PFSK-1 (cell line): Measurements from ENCODE around the gene KRIT1.

ENCODE experiments used
- FOXP2 ChIP-seq: optimal IDR thresholded peaks from 2 replicates; pipeline ENCODE3; 2011; ENCODE audit warnings: borderline replicate concordance, control low read depth, inconsistent platforms; ENCODE audit not compliant: insufficient read depth; ENCODE audit errors: extremely low read length, extremely low read depth
- POLR2AphosphoS5 ChIP-seq: IDR thresholded peaks from 2 replicates; pipeline ENCODE4 v1.6.1; 2012; ENCODE audit warnings: low read depth, mild to moderate bottlenecking, control low read depth, low read length, moderate library complexity
- REST ChIP-seq, 2 experiments: IDR thresholded peaks; 2 replicates each; pipeline versions ENCODE4 v1.6.1 to v1.8.0; 2011 to 2012; ENCODE audit warnings: low read depth in 2 of 2, low read length in 2 of 2, control low read depth in 1 of 2, inconsistent platforms in 1 of 2, mild to moderate bottlenecking in 1 of 2, moderate library complexity in 1 of 2; ENCODE audit not compliant: insufficient read depth in 1 of 2
- SIN3A ChIP-seq: IDR thresholded peaks from 2 replicates; pipeline ENCODE4 v1.6.1; 2012; ENCODE audit warnings: mild to moderate bottlenecking, low read length, moderate library complexity, borderline replicate concordance; ENCODE audit not compliant: insufficient read depth
- TAF1 ChIP-seq: IDR thresholded peaks from 2 replicates; pipeline ENCODE4 v1.6.1; 2012; ENCODE audit warnings: low read length, control low read depth, borderline replicate concordance; ENCODE audit not compliant: insufficient read depth

Gene KRIT1

GRCh38 chr7:92289321-92289720 lies 43.6 kb upstream of the KRIT1 start:
- TF ChIP-seq TAF1 (no peak), POLR2AphosphoS5 (no peak), SIN3A (no peak), FOXP2 (no peak), REST (IDR thresholded peaks at IDR 0.05; ENCODE audit: insufficient read depth in 1 of 2, low read depth in 2 of 2, low read length in 2 of 2) (no peak)

GRCh38 chr7:92282930-92283329 lies 37.2 kb upstream of the KRIT1 start:
- no peak for TF ChIP-seq FOXP2
- TF ChIP-seq TAF1: no peak
- no peak for TF ChIP-seq REST (IDR thresholded peaks at IDR 0.05; ENCODE audit: insufficient read depth in 1 of 2, low read depth in 2 of 2, low read length in 2 of 2)
- no peak for TF ChIP-seq SIN3A
- no peak for TF ChIP-seq POLR2AphosphoS5

GRCh38 chr7:92282221-92282814 lies 36.6 kb upstream of the KRIT1 start:
- TF ChIP-seq REST (IDR thresholded peaks at IDR 0.05; ENCODE audit: insufficient read depth in 1 of 2, low read depth in 2 of 2, low read length in 2 of 2) (no peak), FOXP2 (no peak), SIN3A (no peak), TAF1 (no peak), POLR2AphosphoS5 (no peak)

- TF ChIP-seq REST (IDR thresholded peaks at IDR 0.05; ENCODE audit: insufficient read depth in 1 of 2, low read depth in 2 of 2, low read length in 2 of 2) (no peak), TAF1 (no peak), FOXP2 (no peak), SIN3A (no peak), POLR2AphosphoS5 (no peak)
These were observed 35.3 kb upstream of the KRIT1 start for GRCh38 chr7:92281031-92281430.
